ENCODE data around the gene HAND1. TPM values are rescaled to one million over a fixed set of nuclear protein-coding genes. Genes with fewer than 3 reads are reported as not detected.
A peak's percentile ranks its signal among the peaks of the same experiment; 100 is the strongest.

HAND1 gene
- total RNA-seq, 1 donor, result not detected

GRCh38 chr5:154522284-154522683 lies 44.3 kb upstream of the HAND1 start:
- TF ChIP-seq CTCF (IDR thresholded peaks at IDR 0.05; ENCODE audit: insufficient read depth, low read depth, low read length), result no peak
- no peak overlapping the region for H3K4me3 ChIP-seq (ENCODE audit: low read depth, low read length)
- no peak for DNase-seq (ENCODE audit: low read depth)

- no peak overlapping the region for H3K4me3 ChIP-seq (ENCODE audit: low read depth, low read length)
- TF ChIP-seq CTCF (IDR thresholded peaks at IDR 0.05; ENCODE audit: insufficient read depth, low read depth, low read length), result no peak
- DNase-seq (ENCODE audit: low read depth), result no peak
These were observed 43.7 kb upstream of the HAND1 start for GRCh38 chr5:154521756-154522155.

GRCh38 chr5:154520861-154521453 lies 42.9 kb upstream of the HAND1 start:
- DNase-seq (ENCODE audit: low read depth), result no peak
- no peak overlapping the region for H3K4me3 ChIP-seq (ENCODE audit: low read depth, low read length)
- TF ChIP-seq CTCF (IDR thresholded peaks at IDR 0.05; ENCODE audit: insufficient read depth, low read depth, low read length), result peak; percentile 80

- no peak for TF ChIP-seq CTCF (IDR thresholded peaks at IDR 0.05; ENCODE audit: insufficient read depth, low read depth, low read length)
- peak; percentile 9 for DNase-seq (ENCODE audit: low read depth)
- no peak overlapping the region for H3K4me3 ChIP-seq (ENCODE audit: low read depth, low read length)
These were observed 41.3 kb upstream of the HAND1 start for GRCh38 chr5:154519359-154519758.

GRCh38 chr5:154518438-154518867 lies 40.4 kb upstream of the HAND1 start:
- TF ChIP-seq CTCF (IDR thresholded peaks at IDR 0.05; ENCODE audit: insufficient read depth, low read depth, low read length), result no peak
- DNase-seq (ENCODE audit: low read depth), result no peak
- H3K4me3 ChIP-seq (ENCODE audit: low read depth, low read length), result no peak overlapping the region

GRCh38 chr5:154517810-154518437 lies 39.9 kb upstream of the HAND1 start:
- H3K4me3 ChIP-seq (ENCODE audit: low read depth, low read length), result no peak overlapping the region
- TF ChIP-seq CTCF (IDR thresholded peaks at IDR 0.05; ENCODE audit: insufficient read depth, low read depth, low read length), result no peak

More at GRCh38 chr5:154517810-154518437, 39.9 kb upstream of the HAND1 start:
- no peak for DNase-seq (ENCODE audit: low read depth)
